ENCODE data around the gene YAF2.
"Not testable (repeated sequence)": the region's sequence is repeated elsewhere in the genome, so short reads cannot be mapped to it uniquely, and the experiment has no call there.

Gene YAF2

GRCh38 chr12:42192258-42192657 lies 45.8 kb downstream of the YAF2 start:
- DNase-seq = no peak

DNA sequence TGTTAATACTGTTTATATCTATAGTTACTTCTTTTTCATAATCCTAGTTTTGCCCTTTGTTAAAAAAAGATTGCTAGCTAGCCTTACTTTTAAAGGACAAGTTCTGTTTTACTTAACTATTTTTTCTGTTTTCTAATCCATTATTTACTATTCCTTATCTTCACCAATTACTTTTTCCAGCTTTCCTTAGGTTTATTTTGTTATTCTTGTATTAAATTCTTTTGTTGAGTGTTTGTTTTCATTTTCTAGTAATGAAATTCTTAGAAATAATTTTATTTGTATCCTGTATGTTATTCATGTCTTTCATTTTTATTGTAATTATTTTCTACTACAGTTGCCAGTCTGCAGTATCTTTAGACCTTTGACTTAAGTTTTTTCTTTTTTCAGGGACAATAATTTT lies 47.7 kb downstream of the YAF2 start:
- no peak for DNase-seq

DNA sequence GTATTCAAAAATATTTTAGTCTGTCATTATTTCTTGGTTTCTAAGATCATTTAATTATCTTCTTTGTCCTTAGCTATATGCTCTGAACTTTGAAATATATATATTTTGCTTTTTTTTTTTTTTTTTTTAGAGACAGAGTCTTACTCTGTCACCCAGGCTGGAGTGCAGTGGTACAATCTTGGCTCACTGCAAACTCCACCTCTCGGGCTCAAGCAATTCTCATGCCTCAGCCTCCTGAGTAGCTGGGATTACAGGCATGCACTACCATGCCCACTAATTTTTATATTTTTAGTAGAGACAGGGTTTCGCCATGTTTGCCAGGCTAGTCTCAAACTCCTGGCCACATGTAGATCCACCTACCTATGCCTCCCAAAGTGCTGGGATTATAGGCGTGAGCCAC lies 49.8 kb downstream of the YAF2 start:
- DNase-seq = not testable (repeated sequence)

DNA sequence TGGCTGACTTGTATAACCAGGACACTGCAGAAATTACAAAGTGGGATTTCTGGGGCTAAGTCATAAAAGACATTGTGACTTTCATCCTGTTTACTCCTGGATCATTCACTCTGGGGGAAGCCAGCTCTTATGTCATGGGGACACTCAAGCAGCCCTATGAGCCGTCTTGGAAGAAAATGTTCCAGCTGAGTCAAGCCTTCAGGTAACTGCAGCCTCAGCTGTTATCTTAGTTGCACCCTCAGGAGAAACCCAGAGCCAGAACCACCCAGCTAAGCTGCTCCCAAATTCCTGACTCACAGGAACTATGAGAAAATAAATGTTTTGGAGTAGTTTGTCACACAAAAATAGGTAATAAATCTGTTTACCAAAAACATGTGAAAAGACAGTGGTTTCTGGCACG lies 50.2 kb downstream of the YAF2 start:
- DNase-seq = no peak

DNA sequence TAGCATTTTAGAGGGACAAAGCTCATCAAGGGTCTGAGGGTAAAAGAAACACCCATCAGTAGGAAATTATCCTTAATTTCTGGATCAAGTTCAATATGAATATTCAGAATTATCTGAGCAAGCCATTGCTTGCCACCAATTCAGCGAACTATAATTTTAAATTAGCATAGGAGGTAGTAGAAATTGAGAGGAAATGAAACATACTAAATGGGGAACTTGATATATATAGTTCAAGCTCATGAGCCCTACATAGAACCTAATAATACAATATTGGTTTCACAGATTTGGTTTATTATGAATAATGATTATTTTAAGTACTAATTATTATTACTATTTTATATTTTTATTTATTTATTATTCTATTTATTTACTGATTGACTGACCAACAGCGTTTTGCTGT lies 51.3 kb downstream of the YAF2 start:
- no peak for DNase-seq

- DNase-seq = no peak
These were observed 55.7 kb downstream of the YAF2 start for GRCh38 chr12:42182394-42182793.

- DNase-seq = no peak
These were observed 57.0 kb downstream of the YAF2 start for GRCh38 chr12:42180990-42181596.

DNA sequence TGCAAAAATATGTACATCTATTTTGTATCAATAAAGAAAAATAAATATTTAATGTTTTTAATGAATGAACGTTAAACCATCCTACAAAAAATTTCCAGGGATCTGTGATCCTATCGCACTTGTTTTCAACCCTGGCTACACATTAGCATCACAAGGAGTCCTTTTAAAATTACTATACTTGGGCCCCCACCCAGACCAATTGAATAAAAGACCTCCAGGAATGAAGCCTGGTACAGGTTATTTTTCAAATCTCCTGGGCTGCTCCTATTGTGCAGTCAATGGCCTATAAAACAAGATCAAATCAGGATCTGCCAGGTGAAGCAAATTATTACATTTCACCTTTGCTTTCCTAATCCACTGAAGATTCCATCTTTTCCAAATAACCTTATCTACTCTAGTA lies 59.9 kb downstream of the YAF2 start:
- DNase-seq = no peak

GRCh38 chr12:42174978-42175377 lies 63.1 kb downstream of the YAF2 start:
- DNase-seq = no peak

GRCh38 chr12:42173961-42174521 lies 64.0 kb downstream of the YAF2 start:
- DNase-seq = no peak

- DNase-seq = no peak
These were observed 65.4 kb downstream of the YAF2 start for GRCh38 chr12:42172441-42173210.

- DNase-seq = no peak
These were observed 70.3 kb downstream of the YAF2 start for GRCh38 chr12:42167711-42168110.

- DNase-seq = no peak
These were observed 71.5 kb downstream of the YAF2 start for GRCh38 chr12:42166501-42166900.

- DNase-seq = no peak
These were observed 74.1 kb downstream of the YAF2 start for GRCh38 chr12:42163913-42164312.

DNA sequence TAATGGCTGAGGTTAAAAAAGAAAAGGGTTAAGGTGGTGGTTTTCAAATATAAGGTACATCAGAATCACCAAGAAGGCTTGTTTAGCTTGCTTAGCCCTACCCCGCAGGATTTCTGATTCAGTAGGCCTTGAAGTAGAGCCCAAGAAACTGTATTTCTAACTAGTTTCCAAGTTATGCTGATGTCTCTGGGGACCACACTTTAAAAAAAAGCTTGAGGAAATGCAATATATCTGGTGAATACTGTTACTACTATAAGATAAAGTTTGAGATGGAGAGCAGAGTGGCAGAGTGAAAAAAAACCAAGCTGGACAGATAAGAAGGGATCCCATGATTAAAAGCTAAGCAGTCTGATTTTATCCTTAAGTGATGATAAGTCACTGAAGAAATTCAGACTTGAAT lies 75.1 kb downstream of the YAF2 start:
- DNase-seq = no peak

DNA sequence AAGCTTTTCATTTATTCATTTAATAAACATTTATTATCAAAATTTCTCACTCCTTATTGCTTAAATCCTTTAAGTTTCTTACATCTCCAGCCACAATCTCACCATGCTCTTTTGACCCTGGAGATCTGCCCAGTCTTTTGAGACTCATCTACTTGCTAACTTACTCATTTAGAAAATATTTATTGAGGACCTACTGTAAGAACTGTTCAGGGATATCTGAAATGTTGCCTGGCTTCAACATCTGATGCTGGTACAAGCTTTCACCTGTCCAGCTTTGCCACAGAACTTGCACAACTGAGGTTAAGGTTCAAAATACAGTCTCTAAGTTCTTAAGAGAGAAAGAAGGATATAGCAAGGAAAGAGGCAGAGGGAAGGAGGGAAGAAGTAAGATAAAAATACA lies 75.9 kb downstream of the YAF2 start:
- DNase-seq = no peak

GRCh38 chr12:42161529-42161928 lies 76.5 kb downstream of the YAF2 start:
- no peak for DNase-seq

- DNase-seq = no peak
These were observed 81.8 kb downstream of the YAF2 start for GRCh38 chr12:42156232-42156631.

DNA sequence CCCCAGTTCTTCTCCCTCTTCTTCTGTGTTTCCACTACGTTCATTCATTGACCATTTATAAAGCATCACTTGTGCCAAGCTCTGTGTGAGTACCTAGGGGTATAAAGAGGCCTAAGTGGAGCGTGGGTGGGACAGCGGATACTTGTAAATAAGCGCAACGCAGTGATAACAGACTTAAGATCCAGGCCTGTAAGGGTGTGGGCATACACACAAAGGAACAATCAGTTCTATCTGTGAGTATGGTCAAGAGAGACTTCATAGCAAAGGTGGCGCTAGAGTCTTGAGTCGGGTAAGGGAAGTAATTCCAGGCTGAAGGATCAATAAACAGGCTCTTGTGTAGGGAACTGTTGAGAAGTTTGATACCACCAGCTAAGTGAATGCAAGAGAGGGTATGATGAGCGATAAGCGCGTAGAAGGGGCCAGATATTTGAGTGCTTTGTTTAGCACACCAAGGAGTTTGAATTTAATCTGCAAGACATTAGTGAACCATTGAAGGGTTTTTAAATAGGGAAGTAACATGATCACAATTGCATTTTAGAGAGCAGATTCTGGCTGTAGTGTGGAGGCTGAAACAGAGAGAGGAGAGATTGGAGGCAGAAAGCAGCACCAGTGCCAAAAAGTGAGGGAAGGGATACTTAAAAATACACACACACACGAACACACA lies 92.4 kb downstream of the YAF2 start:
- DNase-seq = no peak

DNA sequence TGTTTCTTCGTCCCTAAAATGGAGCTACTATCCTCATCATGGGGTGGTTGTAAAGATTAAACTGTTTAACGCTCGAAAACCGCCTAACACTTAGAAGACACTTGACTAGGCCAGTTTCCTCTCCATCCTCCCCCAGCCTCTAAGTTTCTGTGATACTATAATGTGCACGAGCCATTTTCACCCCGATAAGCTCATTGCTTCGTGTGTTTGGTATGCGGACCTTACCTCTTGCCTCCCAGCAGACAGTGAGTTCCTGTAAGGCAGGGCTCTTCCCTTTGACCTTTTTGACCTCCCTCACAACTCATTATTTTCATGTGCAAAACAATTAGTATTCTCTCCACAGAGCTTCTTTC lies 92.9 kb downstream of the YAF2 start:
- no peak for DNase-seq

DNA sequence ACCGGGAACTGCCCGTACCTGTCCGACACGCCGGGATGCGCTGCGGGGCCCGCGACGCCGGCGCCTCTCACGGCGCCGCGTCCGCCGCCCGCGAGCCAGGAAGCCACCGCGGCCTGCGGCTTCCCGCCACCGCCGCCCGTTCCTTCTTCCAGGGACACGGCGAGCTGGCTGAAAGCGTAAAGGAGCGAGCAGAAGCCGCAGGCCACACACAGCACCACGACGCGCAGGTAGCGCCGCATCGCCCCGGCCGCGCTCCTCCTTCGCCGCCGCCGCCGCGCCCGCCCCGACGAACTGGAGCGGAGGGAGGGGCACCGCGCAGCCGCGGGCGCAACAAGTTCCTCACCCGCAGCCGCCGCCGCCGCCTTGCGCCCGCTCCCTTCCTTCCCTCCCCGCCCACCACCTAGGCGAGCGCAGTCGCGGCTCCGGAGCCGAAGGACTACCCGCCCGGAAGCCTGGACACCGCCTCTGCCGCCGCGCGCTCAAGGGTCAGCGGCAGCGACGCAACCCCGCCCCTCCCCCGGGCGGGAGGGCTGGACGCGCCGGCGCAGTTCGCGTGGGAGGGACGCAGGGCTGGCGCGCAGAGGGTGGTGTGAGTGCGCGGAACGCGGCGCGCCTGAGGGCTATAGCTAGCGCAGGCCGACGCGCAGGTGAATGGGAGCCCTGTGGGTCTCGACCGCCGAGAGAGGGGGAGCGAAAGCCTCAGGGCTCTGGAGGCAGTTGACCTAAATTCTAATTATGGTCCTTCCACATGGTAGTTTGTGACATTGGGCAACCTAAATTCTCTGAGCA lies 93.4 kb downstream of the YAF2 start, which contains the start of gene GXYLT1:
Gene GXYLT1 (minus strand): TSS at position 467 of the 789 bp plus-strand sequence. CDS start 228 bp downstream, at position 239.
- peak; percentile 99 for DNase-seq

DNA sequence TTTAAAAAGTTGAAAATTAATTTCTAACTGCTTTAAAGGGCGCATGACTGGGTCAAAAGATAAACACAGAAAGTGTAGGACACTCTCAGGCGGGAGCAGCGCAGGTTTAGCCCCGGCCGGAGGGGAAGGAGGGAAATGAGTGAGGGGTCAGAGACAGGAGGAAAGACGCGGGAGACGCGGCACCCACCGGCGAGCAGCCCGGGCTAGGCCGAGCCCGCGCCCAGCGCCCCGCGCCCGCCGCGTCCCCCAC lies 94.0 kb downstream of the YAF2 start:
- DNase-seq = no peak

DNA sequence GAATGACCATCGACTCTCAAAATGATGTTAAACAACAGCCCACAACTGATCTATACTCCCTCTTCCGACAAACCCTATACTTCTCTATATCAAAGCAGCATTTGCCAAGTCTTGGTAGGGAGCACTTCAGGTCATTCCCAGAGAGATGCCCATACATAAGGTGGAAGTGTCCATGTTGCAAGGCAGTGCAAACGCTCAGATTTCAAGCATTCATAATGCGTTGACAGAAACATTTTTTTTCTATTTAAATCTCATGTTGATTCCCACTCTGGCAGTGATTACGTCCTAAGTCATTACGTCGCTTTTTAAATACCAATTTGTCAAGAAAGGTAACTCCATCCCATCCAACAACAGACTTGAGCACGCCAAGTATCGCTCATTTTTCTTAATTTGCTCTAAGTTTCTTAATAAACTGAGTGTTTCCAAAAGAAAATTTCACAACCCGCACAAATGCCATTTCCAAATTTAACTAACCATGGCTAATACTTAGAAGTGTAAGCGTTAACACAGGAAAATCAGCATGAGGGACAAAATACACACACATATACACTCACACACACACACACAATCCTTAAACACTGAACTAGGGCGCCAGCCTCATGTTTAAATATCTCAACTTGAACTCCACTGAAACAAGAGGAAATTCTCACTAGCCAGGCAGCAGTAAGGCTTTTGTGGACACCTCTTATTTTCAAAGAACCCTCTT lies 94.4 kb downstream of the YAF2 start:
- no peak for DNase-seq

Data from NCI-H774 (cell line).